Measurements from ENCODE around the gene CEACAM19.
"Not testable (repeated sequence)": the region's sequence is repeated elsewhere in the genome, so short reads cannot be mapped to it uniquely, and the experiment has no call there.

Gene CEACAM19

GRCh38 chr19:44657211-44657921 lies 13.9 kb upstream of the CEACAM19 start:
- Mint-ChIP-seq H3K4me3 (no peak overlapping the region), H3K9me3 (no peaks in the 10 kb centered on the region), H3K4me1 (ENCODE audit: low read depth) (peaks cover 5% of the 10 kb centered on the region), H3K27me3 (ENCODE audit: low read depth) (no peaks in the 10 kb centered on the region), H3K27ac (no peak overlapping the region), H3K36me3 (ENCODE audit: low read depth) (peaks cover 3% of the 10 kb centered on the region)
- peak; percentile 39 for DNase-seq (ENCODE audit: low spot score)

DNA sequence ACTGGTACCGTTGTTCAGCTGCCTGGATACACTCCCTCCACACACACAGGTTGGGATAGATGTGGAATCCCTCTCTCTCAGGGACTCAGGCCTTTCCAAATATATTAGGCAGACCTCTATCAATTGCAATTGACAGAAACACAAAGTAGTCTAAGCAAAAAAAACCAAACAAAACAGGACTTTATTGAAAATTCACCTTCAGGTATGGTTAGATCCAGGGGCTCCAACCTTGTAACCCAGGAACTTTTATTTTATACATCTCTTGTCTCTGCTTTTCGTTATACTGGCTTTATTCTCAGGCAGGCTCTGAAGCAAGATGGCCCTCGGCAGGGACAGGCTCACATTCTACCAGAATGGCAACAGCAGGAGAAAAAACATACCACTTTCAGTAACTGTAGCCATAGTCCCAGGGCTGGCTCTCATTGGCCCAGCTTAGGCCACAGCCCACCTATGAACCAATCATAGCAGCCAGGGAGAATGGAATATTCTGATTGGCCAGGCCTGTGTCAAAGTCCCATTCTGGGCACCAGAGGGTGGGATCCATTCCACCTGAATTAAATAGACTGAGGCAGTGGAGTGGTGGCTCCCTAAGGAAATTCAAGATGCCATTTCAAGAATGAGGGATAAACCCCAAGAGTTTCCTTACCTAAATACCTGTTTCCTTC lies 13.1 kb upstream of the CEACAM19 start:
- Mint-ChIP-seq H3K4me3 (no peak overlapping the region), H3K27me3 (ENCODE audit: low read depth) (no peaks in the 10 kb centered on the region), H3K4me1 (ENCODE audit: low read depth) (peaks cover 5% of the 10 kb centered on the region), H3K9me3 (no peaks in the 10 kb centered on the region), H3K36me3 (ENCODE audit: low read depth) (peaks cover 3% of the 10 kb centered on the region), H3K27ac (no peak overlapping the region)
- DNase-seq (ENCODE audit: low spot score) = no peak

GRCh38 chr19:44660081-44660480 lies 11.2 kb upstream of the CEACAM19 start:
- H3K4me3 Mint-ChIP-seq = no peak overlapping the region
- H3K4me1 Mint-ChIP-seq (ENCODE audit: low read depth) = no peaks in the 10 kb centered on the region
- no peaks in the 10 kb centered on the region for H3K9me3 Mint-ChIP-seq
- H3K27me3 Mint-ChIP-seq (ENCODE audit: low read depth) = no peaks in the 10 kb centered on the region
- H3K36me3 Mint-ChIP-seq (ENCODE audit: low read depth) = no peaks in the 10 kb centered on the region
- no peak overlapping the region for H3K27ac Mint-ChIP-seq
- no peak for DNase-seq (ENCODE audit: low spot score)

DNA sequence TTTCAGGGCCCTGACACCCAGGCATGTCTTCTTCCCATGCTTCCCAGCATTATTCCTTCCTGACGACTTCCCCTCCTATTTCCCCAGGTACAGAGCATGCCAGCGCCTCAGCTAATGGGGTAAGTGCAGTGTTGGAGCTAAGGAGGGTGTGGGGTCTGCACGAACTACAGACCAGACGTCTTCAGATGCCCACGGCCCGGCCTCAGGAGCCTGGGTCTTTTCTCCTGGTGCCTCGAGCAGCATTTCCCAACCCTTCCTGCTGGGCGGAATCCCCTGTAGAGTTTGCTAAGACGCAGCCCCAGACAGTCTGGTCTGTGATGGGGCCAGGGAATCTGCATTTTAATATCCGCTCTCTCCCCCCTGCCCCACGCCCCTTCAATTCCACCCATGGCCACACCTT lies 10.1 kb upstream of the CEACAM19 start:
- H3K36me3 Mint-ChIP-seq (ENCODE audit: low read depth) = no peaks in the 10 kb centered on the region
- H3K27ac Mint-ChIP-seq = no peak overlapping the region
- H3K4me1 Mint-ChIP-seq (ENCODE audit: low read depth) = no peaks in the 10 kb centered on the region
- no peaks in the 10 kb centered on the region for H3K9me3 Mint-ChIP-seq
- no peaks in the 10 kb centered on the region for H3K27me3 Mint-ChIP-seq (ENCODE audit: low read depth)
- no peak overlapping the region for H3K4me3 Mint-ChIP-seq
- no peak for DNase-seq (ENCODE audit: low spot score)

- no peak overlapping the region for H3K27ac Mint-ChIP-seq
- H3K36me3 Mint-ChIP-seq (ENCODE audit: low read depth) = no peaks in the 10 kb centered on the region
- DNase-seq (ENCODE audit: low spot score) = no peak
- H3K4me3 Mint-ChIP-seq = no peak overlapping the region
- H3K27me3 Mint-ChIP-seq (ENCODE audit: low read depth) = no peaks in the 10 kb centered on the region
- no peaks in the 10 kb centered on the region for H3K4me1 Mint-ChIP-seq (ENCODE audit: low read depth)
- H3K9me3 Mint-ChIP-seq = no peaks in the 10 kb centered on the region
These were observed 9.4 kb upstream of the CEACAM19 start for GRCh38 chr19:44661904-44662303.

DNA sequence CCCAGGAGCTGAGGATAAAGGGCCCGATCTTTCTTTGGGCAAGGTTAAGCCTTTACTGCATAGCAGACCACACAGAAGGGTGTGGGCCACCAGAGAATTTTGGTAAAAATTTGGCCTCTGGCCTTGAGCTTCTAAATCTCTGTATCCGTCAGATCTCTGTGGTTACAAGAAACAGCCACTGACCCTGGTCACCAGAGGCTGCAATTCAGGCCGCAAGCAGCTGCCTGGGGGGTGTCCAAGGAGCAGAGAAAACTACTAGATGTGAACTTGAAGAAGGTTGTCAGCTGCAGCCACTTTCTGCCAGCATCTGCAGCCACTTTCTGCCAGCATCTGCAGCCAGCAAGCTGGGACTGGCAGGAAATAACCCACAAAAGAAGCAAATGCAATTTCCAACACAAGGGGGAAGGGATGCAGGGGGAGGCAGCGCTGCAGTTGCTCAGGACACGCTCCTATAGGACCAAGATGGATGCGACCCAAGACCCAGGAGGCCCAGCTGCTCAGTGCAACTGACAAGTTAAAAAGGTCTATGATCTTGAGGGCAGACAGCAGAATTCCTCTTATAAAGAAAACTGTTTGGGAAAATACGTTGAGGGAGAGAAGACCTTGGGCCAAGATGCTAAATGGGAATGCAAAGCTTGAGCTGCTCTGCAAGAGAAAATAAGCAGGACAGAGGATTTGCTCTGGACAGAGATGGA lies 8.4 kb upstream of the CEACAM19 start:
- Mint-ChIP-seq H3K4me3 (no peak overlapping the region), H3K36me3 (ENCODE audit: low read depth) (no peaks in the 10 kb centered on the region), H3K9me3 (no peaks in the 10 kb centered on the region), H3K27ac (no peak overlapping the region), H3K27me3 (ENCODE audit: low read depth) (no peaks in the 10 kb centered on the region), H3K4me1 (ENCODE audit: low read depth) (no peaks in the 10 kb centered on the region)
- DNase-seq (ENCODE audit: low spot score) = no peak

DNA sequence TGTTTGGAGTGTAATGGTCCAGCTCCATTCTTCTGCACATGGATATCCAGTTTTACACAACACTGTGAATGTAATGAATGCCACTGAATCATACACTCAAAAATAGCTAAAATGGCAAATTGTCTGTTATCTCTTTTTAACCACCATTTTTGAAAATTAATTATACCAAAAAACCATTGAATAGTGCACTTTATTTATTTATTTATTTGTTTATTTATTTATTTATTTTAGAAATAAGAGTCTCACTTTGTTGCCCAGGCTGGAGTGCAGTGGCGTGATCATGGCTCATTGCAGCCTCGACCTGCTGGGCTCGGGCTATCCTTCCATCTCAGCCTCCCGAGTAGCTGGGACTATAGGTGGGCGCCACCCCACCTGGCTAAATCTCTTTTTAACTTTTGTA lies 7.3 kb upstream of the CEACAM19 start:
- DNase-seq (ENCODE audit: low spot score) = no peak
- Mint-ChIP-seq H3K36me3 (ENCODE audit: low read depth) (no peaks in the 10 kb centered on the region), H3K9me3 (no peaks in the 10 kb centered on the region), H3K27me3 (ENCODE audit: low read depth) (no peaks in the 10 kb centered on the region), H3K4me1 (ENCODE audit: low read depth) (no peaks in the 10 kb centered on the region), H3K27ac (no peak overlapping the region), H3K4me3 (no peak overlapping the region)

- no peaks in the 10 kb centered on the region for H3K27me3 Mint-ChIP-seq (ENCODE audit: low read depth)
- H3K4me1 Mint-ChIP-seq (ENCODE audit: low read depth) = no peaks in the 10 kb centered on the region
- no peak overlapping the region for H3K27ac Mint-ChIP-seq
- DNase-seq (ENCODE audit: low spot score) = no peak
- no peaks in the 10 kb centered on the region for H3K36me3 Mint-ChIP-seq (ENCODE audit: low read depth)
- H3K9me3 Mint-ChIP-seq = no peaks in the 10 kb centered on the region
- no peak overlapping the region for H3K4me3 Mint-ChIP-seq
These were observed 6.3 kb upstream of the CEACAM19 start for GRCh38 chr19:44664976-44665375.

GRCh38 chr19:44666852-44667556 lies 4.3 kb upstream of the CEACAM19 start:
- H3K4me3 Mint-ChIP-seq = no peak overlapping the region
- H3K27ac Mint-ChIP-seq = no peak overlapping the region
- no peaks in the 10 kb centered on the region for H3K9me3 Mint-ChIP-seq
- no peaks in the 10 kb centered on the region for H3K36me3 Mint-ChIP-seq (ENCODE audit: low read depth)
- H3K4me1 Mint-ChIP-seq (ENCODE audit: low read depth) = no peaks in the 10 kb centered on the region
- DNase-seq (ENCODE audit: low spot score) = no peak
- no peaks in the 10 kb centered on the region for H3K27me3 Mint-ChIP-seq (ENCODE audit: low read depth)

- DNase-seq (ENCODE audit: low spot score) = no peak
- Mint-ChIP-seq H3K4me3 (no peak overlapping the region), H3K9me3 (no peaks in the 10 kb centered on the region), H3K27ac (no peak overlapping the region), H3K27me3 (ENCODE audit: low read depth) (no peaks in the 10 kb centered on the region), H3K36me3 (ENCODE audit: low read depth) (no peaks in the 10 kb centered on the region), H3K4me1 (ENCODE audit: low read depth) (no peaks in the 10 kb centered on the region)
These were observed 2.1 kb upstream of the CEACAM19 start for GRCh38 chr19:44668985-44669764.

GRCh38 chr19:44670027-44670426 lies 1.3 kb upstream of the CEACAM19 start:
- not testable (repeated sequence) for H3K27ac Mint-ChIP-seq; H3K4me3 Mint-ChIP-seq; H3K9me3 Mint-ChIP-seq; H3K4me1 Mint-ChIP-seq (ENCODE audit: low read depth); H3K36me3 Mint-ChIP-seq (ENCODE audit: low read depth); DNase-seq (ENCODE audit: low spot score); H3K27me3 Mint-ChIP-seq (ENCODE audit: low read depth)

GRCh38 chr19:44672226-44672625 lies 944 bp downstream of the CEACAM19 start:
- Mint-ChIP-seq H3K4me3 (no peak overlapping the region), H3K27me3 (ENCODE audit: low read depth) (no peaks in the 10 kb centered on the region), H3K36me3 (ENCODE audit: low read depth) (no peaks in the 10 kb centered on the region), H3K4me1 (ENCODE audit: low read depth) (peaks cover 2% of the 10 kb centered on the region), H3K27ac (no peak overlapping the region), H3K9me3 (no peaks in the 10 kb centered on the region)
- DNase-seq (ENCODE audit: low spot score) = no peak

DNA sequence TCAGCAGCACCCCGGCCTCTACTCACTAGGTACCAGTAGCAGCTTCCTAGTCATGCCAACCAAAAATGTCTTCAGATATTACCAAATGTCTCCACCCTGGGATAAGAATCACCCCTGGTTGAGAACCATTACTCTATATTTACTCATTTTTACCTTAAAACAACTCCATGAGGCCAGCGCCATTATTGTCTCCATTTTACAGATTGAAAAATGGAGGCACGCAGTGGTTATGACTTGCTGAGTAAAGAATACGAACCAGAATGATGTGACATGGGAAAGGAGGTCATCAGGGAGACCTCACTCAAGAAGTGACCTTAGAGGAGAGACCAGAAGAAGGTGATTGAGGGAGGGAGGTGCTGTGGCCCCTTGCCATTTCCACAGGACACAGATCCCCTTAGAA lies 2.2 kb downstream of the CEACAM19 start:
- H3K4me3 Mint-ChIP-seq = no peak overlapping the region
- H3K9me3 Mint-ChIP-seq = no peaks in the 10 kb centered on the region

More for the DNA sequence above, 2.2 kb downstream of the CEACAM19 start:
- no peak overlapping the region for H3K27ac Mint-ChIP-seq
- H3K4me1 Mint-ChIP-seq (ENCODE audit: low read depth) = peaks cover 2% of the 10 kb centered on the region
- H3K36me3 Mint-ChIP-seq (ENCODE audit: low read depth) = no peaks in the 10 kb centered on the region
- DNase-seq (ENCODE audit: low spot score) = no peak
- H3K27me3 Mint-ChIP-seq (ENCODE audit: low read depth) = no peaks in the 10 kb centered on the region

Data from T-helper 2 cell treated with Interferon-gamma antibody and Interleukin-4, amounts not matched to agents 5 μg/mL and 100 μg/mL, for 36 hours (primary cell).